GM12872 (cell line): ENCODE data around the gene ZBTB16.

ENCODE experiments used
- CTCF ChIP-seq: IDR thresholded peaks from 3 replicates; pipeline ENCODE4 v1.5.1; 2011; ENCODE audit warnings: low read depth, mild to moderate bottlenecking, low read length, moderate library complexity; ENCODE audit not compliant: insufficient read depth

ZBTB16 gene

GRCh38 chr11:114161486-114162250 lies 102.2 kb downstream of the ZBTB16 start:
- TF ChIP-seq CTCF, result no peak

- TF ChIP-seq CTCF, result no peak
These were observed 103.2 kb downstream of the ZBTB16 start for GRCh38 chr11:114162719-114163123.

- no peak for TF ChIP-seq CTCF
These were observed 103.7 kb downstream of the ZBTB16 start for GRCh38 chr11:114163229-114163631.

GRCh38 chr11:114163830-114164401 lies 104.4 kb downstream of the ZBTB16 start:
- no peak for TF ChIP-seq CTCF

- TF ChIP-seq CTCF, result no peak
These were observed 105.0 kb downstream of the ZBTB16 start for GRCh38 chr11:114164546-114164945.

GRCh38 chr11:114165326-114166230 lies 106.1 kb downstream of the ZBTB16 start:
- TF ChIP-seq CTCF, result no peak

GRCh38 chr11:114166362-114166761 lies 106.9 kb downstream of the ZBTB16 start:
- no peak for TF ChIP-seq CTCF
